ENCODE measurements around the gene MLLT10.

DNA sequence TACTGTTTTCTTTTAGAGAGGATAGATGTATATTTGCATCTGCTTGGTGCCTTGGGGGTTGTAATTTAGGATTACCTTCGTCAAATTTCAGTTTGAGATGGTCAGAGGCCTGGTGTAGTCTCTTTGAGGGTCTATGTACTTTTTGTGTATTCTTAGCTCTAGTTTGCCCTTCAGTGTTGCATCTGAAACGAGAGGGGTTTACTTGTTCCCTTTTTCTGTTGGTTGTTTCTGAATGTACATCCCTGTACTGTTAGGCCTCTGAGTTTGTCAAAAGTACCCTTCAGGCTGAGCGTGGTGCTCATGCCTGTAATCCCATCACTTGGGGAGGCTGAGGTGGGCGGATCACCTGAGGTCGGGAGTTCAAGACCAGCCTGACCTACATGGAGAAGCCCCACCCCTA lies 60.0 kb downstream of the MLLT10 start:
- TF ChIP-seq, protein P1, sequence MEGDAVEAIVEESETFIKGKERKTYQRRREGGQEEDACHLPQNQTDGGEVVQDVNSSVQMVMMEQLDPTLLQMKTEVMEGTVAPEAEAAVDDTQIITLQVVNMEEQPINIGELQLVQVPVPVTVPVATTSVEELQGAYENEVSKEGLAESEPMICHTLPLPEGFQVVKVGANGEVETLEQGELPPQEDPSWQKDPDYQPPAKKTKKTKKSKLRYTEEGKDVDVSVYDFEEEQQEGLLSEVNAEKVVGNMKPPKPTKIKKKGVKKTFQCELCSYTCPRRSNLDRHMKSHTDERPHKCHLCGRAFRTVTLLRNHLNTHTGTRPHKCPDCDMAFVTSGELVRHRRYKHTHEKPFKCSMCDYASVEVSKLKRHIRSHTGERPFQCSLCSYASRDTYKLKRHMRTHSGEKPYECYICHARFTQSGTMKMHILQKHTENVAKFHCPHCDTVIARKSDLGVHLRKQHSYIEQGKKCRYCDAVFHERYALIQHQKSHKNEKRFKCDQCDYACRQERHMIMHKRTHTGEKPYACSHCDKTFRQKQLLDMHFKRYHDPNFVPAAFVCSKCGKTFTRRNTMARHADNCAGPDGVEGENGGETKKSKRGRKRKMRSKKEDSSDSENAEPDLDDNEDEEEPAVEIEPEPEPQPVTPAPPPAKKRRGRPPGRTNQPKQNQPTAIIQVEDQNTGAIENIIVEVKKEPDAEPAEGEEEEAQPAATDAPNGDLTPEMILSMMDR (IDR thresholded peaks at IDR 0.05 in 2 of 3, conservative IDR thresholded peaks at IDR 0.05 in 1 of 3; ENCODE audit: insufficient read depth in 2 of 3, low read depth in 1 of 3, low read length in 3 of 3): no peak
- TF ChIP-seq SRF (CRISPR knock-in tag; IDR thresholded peaks at IDR 0.05) (no peak), U2AF2 (optimal IDR thresholded peaks at IDR 0.05; ENCODE audit: low read depth, low read length) (no peak), SMAD1 (IDR thresholded peaks at IDR 0.05; ENCODE audit: low read depth, low read length, partially characterized antibody) (no peak), ZNF780A (CRISPR knock-in tag; IDR thresholded peaks at IDR 0.05) (no peak), ZEB2 (IDR thresholded peaks at IDR 0.05) (no peak), GTF2F1 (IDR thresholded peaks at IDR 0.05; ENCODE audit: low read depth, low read length) (no peak), GABPA (tag; conservative IDR thresholded peaks at IDR 0.05; ENCODE audit: low read depth) (no peak), HDAC3 (IDR thresholded peaks at IDR 0.05; ENCODE audit: borderline replicate concordance, partially characterized antibody) (no peak), NR2C2 (CRISPR knock-in tag; IDR thresholded peaks at IDR 0.05) (no peak), NR2C2 (tag; IDR thresholded peaks at IDR 0.05) (no peak), ERF (CRISPR knock-in tag; IDR thresholded peaks at IDR 0.05) (no peak)
- TF ChIP-seq, protein P2, sequence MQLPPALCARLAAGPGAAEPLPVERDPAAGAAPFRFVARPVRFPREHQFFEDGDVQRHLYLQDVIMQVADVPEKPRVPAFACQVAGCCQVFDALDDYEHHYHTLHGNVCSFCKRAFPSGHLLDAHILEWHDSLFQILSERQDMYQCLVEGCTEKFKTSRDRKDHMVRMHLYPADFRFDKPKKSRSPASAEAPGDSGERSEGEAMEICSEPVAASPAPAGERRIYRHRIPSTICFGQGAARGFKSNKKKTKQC (CRISPR knock-in tag; IDR thresholded peaks at IDR 0.05): no peak
- TF ChIP-seq, protein P3, sequence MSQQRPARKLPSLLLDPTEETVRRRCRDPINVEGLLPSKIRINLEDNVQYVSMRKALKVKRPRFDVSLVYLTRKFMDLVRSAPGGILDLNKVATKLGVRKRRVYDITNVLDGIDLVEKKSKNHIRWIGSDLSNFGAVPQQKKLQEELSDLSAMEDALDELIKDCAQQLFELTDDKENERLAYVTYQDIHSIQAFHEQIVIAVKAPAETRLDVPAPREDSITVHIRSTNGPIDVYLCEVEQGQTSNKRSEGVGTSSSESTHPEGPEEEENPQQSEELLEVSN (IDR thresholded peaks at IDR 0.05; ENCODE audit: borderline replicate concordance in 1 of 2, extremely low read depth in 1 of 2, insufficient read depth in 1 of 2, insufficient read length in 1 of 2, low read depth in 1 of 2, low read length in 1 of 2, poor library complexity in 1 of 2, severe bottlenecking in 1 of 2): no peak
- TF ChIP-seq, protein P4, sequence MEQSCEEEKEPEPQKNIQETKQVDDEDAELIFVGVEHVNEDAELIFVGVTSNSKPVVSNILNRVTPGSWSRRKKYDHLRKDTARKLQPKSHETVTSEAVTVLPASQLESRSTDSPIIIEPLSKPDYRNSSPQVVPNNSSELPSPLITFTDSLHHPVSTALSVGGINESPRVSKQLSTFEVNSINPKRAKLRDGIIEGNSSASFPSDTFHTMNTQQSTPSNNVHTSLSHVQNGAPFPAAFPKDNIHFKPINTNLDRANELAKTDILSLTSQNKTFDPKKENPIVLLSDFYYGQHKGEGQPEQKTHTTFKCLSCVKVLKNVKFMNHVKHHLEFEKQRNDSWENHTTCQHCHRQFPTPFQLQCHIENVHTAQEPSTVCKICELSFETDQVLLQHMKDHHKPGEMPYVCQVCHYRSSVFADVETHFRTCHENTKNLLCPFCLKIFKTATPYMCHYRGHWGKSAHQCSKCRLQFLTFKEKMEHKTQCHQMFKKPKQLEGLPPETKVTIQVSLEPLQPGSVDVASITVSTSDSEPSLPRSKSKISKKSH (CRISPR knock-in tag; IDR thresholded peaks at IDR 0.05): no peak
